IMR-90 (cell line): ENCODE measurements around the gene DMXL2. TPM values are rescaled to one million over a fixed set of nuclear protein-coding genes. Genes with fewer than 3 reads are reported as not detected.
A peak's percentile ranks its signal among the peaks of the same experiment; 100 is the strongest.
"Not testable (repeated sequence)": the region's sequence is repeated elsewhere in the genome, so short reads cannot be mapped to it uniquely, and the experiment has no call there.

Source experiments
- ATAC-seq: fragments of 200-7000 bp; cut with Tn5 transposase; 2 replicates; pipeline ENCODE4 v1.9.1; 2020; ENCODE audit warnings: low read depth, mild to moderate bottlenecking, moderate library complexity
- BruUV-seq: library from RNA; stranded (reverse); fragments of 400-500 nt; replicated peaks from 2 replicates; lab custom pipeline; 2021; lab: Mats Ljungman, UMichigan
- CTCF ChIA-PET: fragments of 300-600 bp; formaldehyde crosslinking; extraction: SDS; loops from one replicate; lab custom pipeline; 2021; ENCODE audit warnings: antibody characterized with exemption; lab: Yijun Ruan, JAX
- POLR2A ChIA-PET: fragments of 300-600 bp; sonication (Branson Sonifier 250); formaldehyde crosslinking; loops from one replicate; lab custom pipeline; 2022; ENCODE audit warnings: antibody characterized with exemption; ENCODE audit not compliant: unreplicated experiment; lab: Charles Lee
- DNase-seq: peaks from one replicate; pipeline ENCODE4 v3.0.0; 2013
- H2AFZ ChIP-seq: replicated peaks from 2 replicates; pipeline ENCODE3; 2013; ENCODE audit warnings: low read length, mild to moderate bottlenecking; ENCODE audit not compliant: poor library complexity
- H2AK5ac ChIP-seq: 2 replicates; pipeline ENCODE4 v1.6.1; 2013; ENCODE audit warnings: low read depth, low read length, inconsistent platforms
- H2AK9ac ChIP-seq: replicated peaks from 2 replicates; pipeline ENCODE3; 2013; ENCODE audit warnings: mild to moderate bottlenecking, low read depth, low read length, moderate library complexity; ENCODE audit not compliant: poor library complexity
- H2BK120ac ChIP-seq: 2 replicates; pipeline ENCODE4 v1.6.1; 2013; ENCODE audit warnings: low read depth, low read length, inconsistent platforms
- H2BK15ac ChIP-seq: 3 replicates; pipeline ENCODE4 v1.6.1; 2013; ENCODE audit warnings: low read depth, low read length, inconsistent platforms
- H2BK20ac ChIP-seq: 2 replicates; pipeline ENCODE4 v1.6.1; 2013; ENCODE audit warnings: low read depth, mild to moderate bottlenecking, inconsistent platforms, low read length, moderate library complexity
- H2BK5ac ChIP-seq: 2 replicates; pipeline ENCODE4 v1.6.1; 2013; ENCODE audit warnings: mild to moderate bottlenecking, low read depth, low read length, inconsistent platforms; ENCODE audit not compliant: poor library complexity, severe bottlenecking
- H3K14ac ChIP-seq: replicated peaks from 2 replicates; pipeline ENCODE4 v1.6.1; 2013; ENCODE audit warnings: low read depth, low read length, inconsistent platforms
- H3K18ac ChIP-seq: 2 replicates; pipeline ENCODE4 v1.6.1; 2013; ENCODE audit warnings: low read depth, low read length, control low read depth
- H3K23ac ChIP-seq: 2 replicates; pipeline ENCODE4 v1.6.1; 2013; ENCODE audit warnings: low read depth, low read length, inconsistent platforms
- H3K27ac ChIP-seq: 2 replicates; pipeline ENCODE4 v1.5.1; 2013; ENCODE audit warnings: mild to moderate bottlenecking, control low read depth, low read length; ENCODE audit not compliant: insufficient read depth
- H3K27me3 ChIP-seq: 2 replicates; pipeline ENCODE4 v1.6.1; 2013; ENCODE audit warnings: low read length; ENCODE audit not compliant: control insufficient read depth, insufficient read depth
- H3K36me3 ChIP-seq: 2 replicates; pipeline ENCODE4 v1.6.1; 2013; ENCODE audit warnings: low read length, mixed read lengths; ENCODE audit not compliant: control insufficient read depth, insufficient read depth
- H3K4ac ChIP-seq: 2 replicates; pipeline ENCODE4 v1.6.1; 2013; ENCODE audit warnings: low read depth, low read length, inconsistent platforms
- H3K4me1 ChIP-seq: 2 replicates; pipeline ENCODE4 v1.6.1; 2013; ENCODE audit warnings: low read length, mixed read lengths; ENCODE audit not compliant: control insufficient read depth, insufficient read depth
- H3K4me2 ChIP-seq: 2 replicates; pipeline ENCODE4 v1.6.1; 2013; ENCODE audit warnings: low read depth, mild to moderate bottlenecking, control low read depth, low read length, moderate library complexity
- H3K4me3 ChIP-seq: 2 replicates; pipeline ENCODE4 v1.5.1; 2013; ENCODE audit warnings: low read depth, mild to moderate bottlenecking, control low read depth, low read length, moderate library complexity; ENCODE audit not compliant: insufficient read depth
- H3K56ac ChIP-seq: 2 replicates; pipeline ENCODE4 v1.6.1; 2013; ENCODE audit warnings: low read length, inconsistent platforms; ENCODE audit not compliant: insufficient read depth; ENCODE audit errors: extremely low read depth
- H3K79me1 ChIP-seq, 2 experiments: 2 replicates each; pipeline ENCODE4 v1.6.1; 2013; ENCODE audit warnings: low read length in 2 of 2, inconsistent platforms in 1 of 2, low read depth in 1 of 2
- H3K9ac ChIP-seq: 2 replicates; pipeline ENCODE4 v1.6.1; 2013; ENCODE audit warnings: low read depth, low read length, control low read depth
- H3K9me1 ChIP-seq: 2 replicates; pipeline ENCODE4 v1.6.1; 2013; ENCODE audit warnings: low read length, inconsistent platforms; ENCODE audit not compliant: insufficient read depth
- H3K9me3 ChIP-seq: 2 replicates; pipeline ENCODE4 v1.6.1; 2013; ENCODE audit warnings: low read length; ENCODE audit not compliant: control insufficient read depth, insufficient read depth
- H4K20me1 ChIP-seq: 2 replicates; pipeline ENCODE4 v1.6.1; 2013; ENCODE audit warnings: low read length, inconsistent platforms; ENCODE audit not compliant: insufficient read depth
- H4K5ac ChIP-seq: 2 replicates; pipeline ENCODE4 v1.6.1; 2013; ENCODE audit warnings: mild to moderate bottlenecking, low read depth, low read length, control low read depth
- H4K8ac ChIP-seq, 2 experiments: 2 replicates each; pipeline ENCODE4 v1.6.1; 2013; ENCODE audit warnings: low read depth in 2 of 2, low read length in 2 of 2, control low read depth in 1 of 2, inconsistent platforms in 1 of 2
- H4K91ac ChIP-seq: 2 replicates; pipeline ENCODE4 v1.6.1; 2013; ENCODE audit warnings: low read depth, low read length, inconsistent platforms; ENCODE audit not compliant: insufficient read depth
- CEBPB ChIP-seq: IDR thresholded peaks from 2 replicates; pipeline ENCODE4 v1.6.1; 2012; ENCODE audit warnings: low read depth, low read length, improper control_type of control experiment
- MAFK ChIP-seq: IDR thresholded peaks from 2 replicates; pipeline ENCODE4 v1.6.1; 2012; ENCODE audit warnings: low read depth, low read length, improper control_type of control experiment
- SMC3 ChIP-seq: fragments of 150-350 bp; IDR thresholded peaks from 2 replicates; pipeline ENCODE4 v1.6.1; 2016; ENCODE audit warnings: low read depth, mild to moderate bottlenecking, antibody characterized with exemption, low read length, moderate library complexity
- WGBS, 2 experiments: methylation state at CpG; one replicate each; pipeline versions ENCODE4 v1.1.5 to v1.1.7; 2013; ENCODE audit warnings: missing lambda C conversion rate in 2 of 2; ENCODE audit not compliant: insufficient read length in 1 of 2; ENCODE audit errors: extremely low coverage in 2 of 2; 5-methylcytosine and 5-hydroxymethylcytosine counted together
- dilution Hi-C: fragments of 300-500 bp; cut with HindIII; formaldehyde crosslinking; loops from one replicate; pipeline ENCODE4 v1.14.3; 2018; ENCODE audit warnings: low sequenced_read_pairs; ENCODE audit not compliant: unreplicated experiment
- in situ Hi-C: fragments of 300-500 bp; cut with MboI; formaldehyde crosslinking; loops from 3 replicates; pipeline ENCODE4 v1.14.3; 2019; ENCODE audit warnings: low sequenced_read_pairs, inconsistent platforms, mixed read lengths
- intact Hi-C: fragments of 100-400 bp; cut with micrococcal nuclease; formaldehyde crosslinking; loops from 2 replicates; pipeline ENCODE4 v1.10.0; 2022
- polyA plus RNA-seq, 3 experiments: library from polyadenylated mRNA; depleted of rRNA; stranded (reverse); fragments of >200 nt; gene quantifications; 2 replicates each; pipeline ENCODE4 v1.2.3, GENCODE V29; 2012; ENCODE audit warnings: low replicate concordance in 1 of 3
- total RNA-seq: library from RNA; depleted of rRNA; stranded (reverse); fragments of >200 nt; gene quantifications from 2 replicates; pipeline ENCODE4 v1.2.3, GENCODE V29; 2012

The DMXL2 gene
- total and polyA plus RNA-seq, 2 of the 4 experiments (the other 2 are of a cell fraction) = 9.7 to 21.9 TPM

DNA sequence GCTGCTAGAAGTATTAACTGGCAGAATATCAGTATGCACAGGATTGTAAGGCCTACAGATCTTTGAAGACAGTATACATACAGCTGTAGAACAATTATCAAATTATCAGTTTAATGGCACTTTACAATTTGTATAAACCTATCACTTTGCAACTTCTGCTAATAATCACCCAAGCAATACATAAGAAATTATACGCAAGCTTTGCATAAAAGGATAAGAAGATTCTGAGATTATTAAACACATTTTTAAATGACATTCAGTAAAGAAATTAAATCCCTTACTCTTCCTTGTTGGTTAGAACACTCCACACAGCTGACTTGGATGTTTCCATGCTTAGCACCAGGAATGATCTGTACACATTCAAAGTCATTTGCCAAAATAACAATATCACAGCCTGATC, 46.8 kb downstream of the DMXL2 start:
- in situ Hi-C loops (no loop called here), intact Hi-C loops (no loop called here), dilution Hi-C loops (no loop called here)
- H4K20me1 ChIP-seq = no peaks in the 10 kb centered on the region
- H3K18ac ChIP-seq = no peak overlapping the region
- no peak overlapping the region for H3K9ac ChIP-seq
- no peak overlapping the region for H4K5ac ChIP-seq
- no peaks in the 10 kb centered on the region; a peak in 1 of 4 replicates for H3K79me1 ChIP-seq
- no peak overlapping the region for H2BK15ac ChIP-seq
- TF ChIP-seq MAFK (0 out of 2 replicates have a peak, but pooled peaks have one; percentile 12), SMC3 (no peak), CEBPB (no peak)
- H4K8ac ChIP-seq = no peak overlapping the region
- H3K27me3 ChIP-seq = no peaks in the 10 kb centered on the region
- ATAC-seq = no peak
- H3K9me1 ChIP-seq = no peaks in the 10 kb centered on the region
- H2BK5ac ChIP-seq = no peak overlapping the region
- H3K4ac ChIP-seq = no peak overlapping the region
- no peak overlapping the region for H3K27ac ChIP-seq
- no peak overlapping the region for H2BK120ac ChIP-seq
- no peak overlapping the region for H2AFZ ChIP-seq
- no peak overlapping the region for H2AK5ac ChIP-seq
- BruUV-seq = no TSS peak
- H2BK20ac ChIP-seq = no peak overlapping the region
- H4K91ac ChIP-seq = no peak overlapping the region
- no peaks in the 10 kb centered on the region for H3K9me3 ChIP-seq
- H3K4me3 ChIP-seq = no peak overlapping the region
- WGBS, 2 experiments = no CpG with 5 or more reads among the region's 1 CpG
- ChIA-PET POLR2A (no interaction called here), CTCF (no interaction called here)
- no peak overlapping the region for H3K23ac ChIP-seq
- no peak overlapping the region for H2AK9ac ChIP-seq
- H3K4me2 ChIP-seq = no peak overlapping the region
- H3K4me1 ChIP-seq = peaks cover 4% of the 10 kb centered on the region
- H3K56ac ChIP-seq = no peak overlapping the region
- H3K14ac ChIP-seq = no peak overlapping the region
- DNase-seq = no peak
- no peaks in the 10 kb centered on the region for H3K36me3 ChIP-seq

DNA sequence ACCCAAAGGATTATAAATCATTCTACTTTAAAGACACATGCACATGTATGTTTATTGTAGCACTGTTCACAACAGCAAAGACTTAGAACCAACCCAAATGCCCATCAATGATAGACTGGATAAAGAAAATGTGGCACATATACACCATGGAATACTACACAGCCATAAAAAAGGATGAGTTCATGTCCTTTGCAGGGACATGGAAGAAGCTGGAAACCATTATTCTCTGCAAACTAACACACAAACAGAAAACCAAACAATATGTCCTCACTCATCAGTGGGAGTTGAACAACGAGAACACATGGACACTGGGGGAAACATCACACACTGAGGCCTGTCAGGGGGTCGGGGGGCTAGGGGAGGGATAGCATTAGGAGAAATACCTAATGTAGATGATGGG, 49.2 kb downstream of the DMXL2 start:
- H3K27ac ChIP-seq, H3K23ac ChIP-seq, H4K5ac ChIP-seq, H3K27me3 ChIP-seq, DNase-seq, POLR2A ChIA-PET, H3K56ac ChIP-seq, H3K9me1 ChIP-seq, H4K91ac ChIP-seq, dilution Hi-C loops, H3K36me3 ChIP-seq, H4K20me1 ChIP-seq, H4K8ac ChIP-seq, H3K4me3 ChIP-seq, H2AK9ac ChIP-seq, H3K18ac ChIP-seq, ATAC-seq, H3K9ac ChIP-seq, CTCF ChIA-PET, H3K14ac ChIP-seq, H2AFZ ChIP-seq, intact Hi-C loops, H2BK20ac ChIP-seq, H2AK5ac ChIP-seq, H3K9me3 ChIP-seq, H2BK5ac ChIP-seq, H3K4ac ChIP-seq, H2BK15ac ChIP-seq, in situ Hi-C loops, H3K4me2 ChIP-seq, BruUV-seq, H2BK120ac ChIP-seq, H3K79me1 ChIP-seq: not testable (repeated sequence)
- WGBS, 2 experiments = no CpG with 5 or more reads among the region's 2 CpGs
- H3K4me1 ChIP-seq = peaks cover 10% of the 10 kb centered on the region
